HL-60 (cell line): ENCODE data around the gene ATP8A1.

Experiments used
- CTCF ChIP-seq: IDR thresholded peaks from one replicate; pipeline ENCODE4 v1.5.1; 2011; ENCODE audit warnings: low read length, control low read depth, inconsistent platforms; ENCODE audit not compliant: insufficient read depth
- POLR2AphosphoS5 ChIP-seq: IDR thresholded peaks from 2 replicates; pipeline ENCODE4 v1.6.1; 2012; ENCODE audit warnings: low read depth

GRCh38 chr4:42440083-42440482 is 216.8 kb downstream of the ATP8A1 start:
- TF ChIP-seq POLR2AphosphoS5 (no peak), CTCF (no peak)
